Panc1 (cell line): Measurements from ENCODE around the gene ACER1. TPM values are rescaled to one million over a fixed set of nuclear protein-coding genes. Genes with fewer than 3 reads are reported as not detected.

Experiments used
- ATAC-seq: fragments of 200-7000 bp; cut with Tn5 transposase; 2 replicates; pipeline ENCODE4 v1.9.1; 2020; ENCODE audit warnings: mild to moderate bottlenecking, moderate library complexity
- BruUV-seq: library from RNA; stranded (reverse); fragments of 400-500 nt; replicated peaks from 2 replicates; lab custom pipeline; 2021; lab: Mats Ljungman, UMichigan
- CTCF ChIA-PET: fragments of 300-600 bp; sonication (Branson Sonifier 250); formaldehyde crosslinking; loops from one replicate; lab custom pipeline; 2022; ENCODE audit warnings: antibody characterized with exemption; lab: Charles Lee
- POLR2A ChIA-PET: fragments of 300-600 bp; sonication (Branson Sonifier 250); formaldehyde crosslinking; loops from one replicate; lab custom pipeline; 2022; ENCODE audit warnings: antibody characterized with exemption; lab: Charles Lee
- DNase-seq: peaks from one replicate; pipeline ENCODE4 v3.0.0-alpha.2; 2010; ENCODE audit warnings: low read depth, low spot score
- H3K27ac ChIP-seq: 2 replicates; pipeline ENCODE4 v1.5.1; 2011; ENCODE audit warnings: mild to moderate bottlenecking, low read length, inconsistent platforms
- H3K27me3 ChIP-seq: fragments of 200-500 bp; sonication (Bioruptor generic); 2 replicates; pipeline ENCODE4 v1.6.0; 2014; ENCODE audit warnings: low read length, inconsistent platforms; ENCODE audit not compliant: control insufficient read depth, insufficient read depth
- H3K36me3 ChIP-seq: fragments of 200-500 bp; sonication (Bioruptor generic); 2 replicates; pipeline ENCODE4 v1.5.1; 2014; ENCODE audit warnings: inconsistent platforms, mild to moderate bottlenecking, low read length, moderate library complexity; ENCODE audit not compliant: control insufficient read depth, insufficient read depth
- H3K4me1 ChIP-seq: 2 replicates; pipeline ENCODE4 v1.5.1; 2011; ENCODE audit warnings: inconsistent platforms, mild to moderate bottlenecking, low read length, moderate library complexity; ENCODE audit not compliant: control insufficient read depth, insufficient read depth
- H3K4me3 ChIP-seq, 2 experiments: 2 replicates each; pipeline ENCODE4 v1.5.1; 2011 to 2012; ENCODE audit warnings: low read depth in 2 of 2, low read length in 2 of 2, mild to moderate bottlenecking in 2 of 2, inconsistent platforms in 1 of 2, moderate library complexity in 1 of 2
- H3K9me3 ChIP-seq: fragments of 200-500 bp; sonication (Bioruptor generic); 2 replicates; pipeline ENCODE4 v1.5.1; 2014; ENCODE audit warnings: low read depth, mild to moderate bottlenecking, inconsistent platforms, low read length, moderate library complexity; ENCODE audit not compliant: control insufficient read depth, insufficient read depth
- CTCF ChIP-seq: fragments of 450-650 bp; IDR thresholded peaks from 2 replicates; pipeline ENCODE4 v1.5.1; 2017; ENCODE audit warnings: mild to moderate bottlenecking
- POLR2AphosphoS5 ChIP-seq: IDR thresholded peaks from 2 replicates; pipeline ENCODE4 v1.6.1; 2012; ENCODE audit warnings: mild to moderate bottlenecking, low read depth, low read length, moderate library complexity
- SIN3A ChIP-seq: IDR thresholded peaks from 2 replicates; pipeline ENCODE4 v1.6.1; 2012; ENCODE audit warnings: low read depth, mild to moderate bottlenecking, low read length, moderate library complexity, borderline replicate concordance; ENCODE audit not compliant: insufficient read depth
- TCF7L2 ChIP-seq: IDR thresholded peaks from 2 replicates; pipeline ENCODE4 v1.6.1; 2011; ENCODE audit warnings: mild to moderate bottlenecking, low read depth, low read length, inconsistent platforms
- in situ Hi-C: cut with HindIII; loops from 2 replicates; pipeline ENCODE4 v1.10.0; 2016; ENCODE audit warnings: low sequenced_read_pairs, low pct_unique_long_range_greater_than_20kb
- intact Hi-C: fragments of 100-400 bp; cut with micrococcal nuclease; formaldehyde crosslinking; loops from one replicate; pipeline ENCODE4 v1.10.0; 2022; ENCODE audit not compliant: unreplicated experiment
- total RNA-seq: library from RNA; stranded (reverse); gene quantifications from one replicate; pipeline ENCODE4 v1.2.1, GENCODE V29; 2021; ENCODE audit not compliant: unreplicated experiment
- TF ChIP-seq, protein P1 (sequence below), 2 experiments: IDR thresholded peaks; 2 replicates each; pipeline ENCODE4 v1.6.1; 2011 to 2012; ENCODE audit warnings: low read depth in 2 of 2, control low read depth in 1 of 2, low read length in 1 of 2, mild to moderate bottlenecking in 1 of 2, moderate library complexity in 1 of 2; ENCODE audit not compliant: insufficient read depth in 1 of 2

Gene ACER1
- total RNA-seq, 1 experiment from 2014 or later = not detected

DNA sequence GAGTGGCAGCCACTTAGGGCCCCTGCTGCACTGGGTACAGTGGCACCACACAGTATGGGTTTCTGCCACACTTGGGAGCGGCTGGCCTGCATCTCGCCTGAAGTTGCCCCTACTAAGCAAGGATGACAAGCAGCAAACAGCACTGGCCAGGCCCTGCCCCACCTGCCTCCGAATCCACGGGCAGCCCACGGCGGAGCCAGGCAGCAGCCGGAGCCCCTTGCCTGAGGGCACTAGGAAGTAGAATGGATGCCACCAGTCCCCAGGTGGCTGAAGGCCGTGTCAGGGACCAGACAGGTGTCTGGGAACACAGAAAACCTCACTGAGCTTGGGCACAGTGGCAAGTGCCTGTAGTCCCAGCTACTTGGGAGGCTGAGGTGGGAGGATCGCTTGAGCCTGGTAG, 73.0 kb downstream of the ACER1 start:
- no peaks in the 10 kb centered on the region for H3K4me1 ChIP-seq
- no TSS peak for BruUV-seq
- in situ Hi-C loops = no loop called here
- H3K4me3 ChIP-seq = no peak overlapping the region
- CTCF ChIA-PET = interaction anchor here (0.7 kb wide), 1 partner anchor 456 kb away, joined by 6 read pairs; no protein-coding TSS in a partner anchor
- no peaks in the 10 kb centered on the region for H3K27me3 ChIP-seq
- intact Hi-C loops = no loop called here
- H3K27ac ChIP-seq = no peak overlapping the region
- POLR2A ChIA-PET = interaction anchor here (0.5 kb wide), 1 partner anchor 122 kb away, joined by 4 read pairs; no protein-coding TSS in a partner anchor
- DNase-seq = no peak
- no peaks in the 10 kb centered on the region for H3K36me3 ChIP-seq
- TF ChIP-seq, protein P1, sequence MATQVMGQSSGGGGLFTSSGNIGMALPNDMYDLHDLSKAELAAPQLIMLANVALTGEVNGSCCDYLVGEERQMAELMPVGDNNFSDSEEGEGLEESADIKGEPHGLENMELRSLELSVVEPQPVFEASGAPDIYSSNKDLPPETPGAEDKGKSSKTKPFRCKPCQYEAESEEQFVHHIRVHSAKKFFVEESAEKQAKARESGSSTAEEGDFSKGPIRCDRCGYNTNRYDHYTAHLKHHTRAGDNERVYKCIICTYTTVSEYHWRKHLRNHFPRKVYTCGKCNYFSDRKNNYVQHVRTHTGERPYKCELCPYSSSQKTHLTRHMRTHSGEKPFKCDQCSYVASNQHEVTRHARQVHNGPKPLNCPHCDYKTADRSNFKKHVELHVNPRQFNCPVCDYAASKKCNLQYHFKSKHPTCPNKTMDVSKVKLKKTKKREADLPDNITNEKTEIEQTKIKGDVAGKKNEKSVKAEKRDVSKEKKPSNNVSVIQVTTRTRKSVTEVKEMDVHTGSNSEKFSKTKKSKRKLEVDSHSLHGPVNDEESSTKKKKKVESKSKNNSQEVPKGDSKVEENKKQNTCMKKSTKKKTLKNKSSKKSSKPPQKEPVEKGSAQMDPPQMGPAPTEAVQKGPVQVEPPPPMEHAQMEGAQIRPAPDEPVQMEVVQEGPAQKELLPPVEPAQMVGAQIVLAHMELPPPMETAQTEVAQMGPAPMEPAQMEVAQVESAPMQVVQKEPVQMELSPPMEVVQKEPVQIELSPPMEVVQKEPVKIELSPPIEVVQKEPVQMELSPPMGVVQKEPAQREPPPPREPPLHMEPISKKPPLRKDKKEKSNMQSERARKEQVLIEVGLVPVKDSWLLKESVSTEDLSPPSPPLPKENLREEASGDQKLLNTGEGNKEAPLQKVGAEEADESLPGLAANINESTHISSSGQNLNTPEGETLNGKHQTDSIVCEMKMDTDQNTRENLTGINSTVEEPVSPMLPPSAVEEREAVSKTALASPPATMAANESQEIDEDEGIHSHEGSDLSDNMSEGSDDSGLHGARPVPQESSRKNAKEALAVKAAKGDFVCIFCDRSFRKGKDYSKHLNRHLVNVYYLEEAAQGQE (IDR thresholded peaks at IDR 0.05; ENCODE audit: insufficient read depth in 1 of 2, low read depth in 2 of 2, low read length in 1 of 2) = no peak
- TF ChIP-seq CTCF (no peak), SIN3A (no peak), TCF7L2 (no peak), POLR2AphosphoS5 (no peak)
- H3K9me3 ChIP-seq = no peaks in the 10 kb centered on the region
- no peak for ATAC-seq

GRCh38 chr19:6259312-6259861, 74.0 kb downstream of the ACER1 start:
- DNase-seq (no peak), ATAC-seq (no peak)
- Histone ChIP-seq H3K9me3 (no peaks in the 10 kb centered on the region), H3K36me3 (no peaks in the 10 kb centered on the region), H3K4me1 (no peaks in the 10 kb centered on the region), H3K27me3 (no peaks in the 10 kb centered on the region), H3K4me3 (no peak overlapping the region), H3K27ac (no peak overlapping the region)
- no peak for TF ChIP-seq CTCF
- no peak for TF ChIP-seq TCF7L2
- no peak for TF ChIP-seq SIN3A
- TF ChIP-seq, protein P1 (IDR thresholded peaks at IDR 0.05; ENCODE audit: insufficient read depth in 1 of 2, low read depth in 2 of 2, low read length in 1 of 2) = no peak
- TF ChIP-seq POLR2AphosphoS5 = no peak
- in situ Hi-C loops (no loop called here), intact Hi-C loops (no loop called here)
- TSS peak; percentile 48 for BruUV-seq
- ChIA-PET POLR2A (no interaction called here), CTCF (interaction anchor here (0.7 kb wide), 1 partner anchor 455 kb away, joined by 6 read pairs; no protein-coding TSS in a partner anchor)
